ENCODE measurements around the gene COMMD10.

COMMD10 gene

DNA sequence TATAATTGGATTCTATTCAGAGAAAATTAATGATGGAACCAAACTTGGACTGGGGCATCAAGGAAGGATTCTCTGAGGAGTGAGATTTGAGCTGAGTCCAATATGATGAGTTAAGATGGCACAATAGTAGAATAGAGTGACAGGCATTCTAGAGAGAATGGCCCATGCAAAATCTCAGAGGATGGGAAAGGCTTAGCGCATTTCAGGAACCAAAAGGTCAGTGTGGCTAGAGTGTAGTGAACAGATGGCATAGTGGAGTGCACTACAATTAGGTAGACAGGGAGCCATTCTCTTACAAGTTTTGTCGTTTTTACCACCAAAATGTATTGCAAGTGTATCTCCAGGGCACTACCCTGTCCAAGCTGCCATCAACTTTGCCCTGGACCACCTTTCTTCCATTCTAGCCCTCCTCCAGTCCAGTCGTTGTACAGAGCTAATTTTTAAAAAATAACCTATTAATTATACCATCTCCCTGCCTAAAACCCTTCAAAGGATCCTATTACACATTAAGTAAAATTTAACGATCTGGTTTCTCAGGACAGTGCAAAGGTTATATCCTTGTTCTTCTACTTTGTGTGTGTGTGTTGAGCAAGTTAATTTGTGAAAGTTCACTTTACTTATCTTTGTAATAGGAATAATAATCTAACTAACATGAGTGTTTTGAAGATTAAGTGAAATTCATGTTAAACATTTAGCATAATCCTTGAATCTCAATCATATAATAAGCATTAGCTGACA is 211.7 kb downstream of the COMMD10 start:
- DNase-seq, result no peak

DNA sequence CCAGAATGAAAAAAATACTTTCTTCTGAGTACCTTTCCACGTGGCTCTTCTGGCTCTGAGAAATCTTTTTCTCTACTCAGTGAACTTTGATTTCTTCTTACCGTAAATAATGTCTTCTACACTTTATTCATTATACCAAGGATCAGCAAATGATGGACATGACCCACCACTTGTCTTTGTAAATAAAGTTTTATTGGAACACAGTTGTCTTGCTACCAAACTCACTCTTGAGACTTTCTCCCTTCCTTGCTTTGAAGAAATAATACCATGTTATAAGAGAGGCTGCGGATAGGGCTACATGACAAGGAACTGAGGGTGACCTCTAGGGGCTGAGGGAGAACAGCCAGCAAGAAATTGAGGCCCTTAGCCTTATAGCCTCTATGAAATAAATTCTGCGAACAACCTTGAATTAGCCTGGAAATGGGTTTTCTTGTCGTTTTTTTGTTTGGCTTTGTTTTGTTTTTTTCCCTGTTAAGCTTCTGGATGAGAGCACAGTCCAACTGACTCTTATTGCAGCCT is 212.5 kb downstream of the COMMD10 start:
- no peak for DNase-seq

DNA sequence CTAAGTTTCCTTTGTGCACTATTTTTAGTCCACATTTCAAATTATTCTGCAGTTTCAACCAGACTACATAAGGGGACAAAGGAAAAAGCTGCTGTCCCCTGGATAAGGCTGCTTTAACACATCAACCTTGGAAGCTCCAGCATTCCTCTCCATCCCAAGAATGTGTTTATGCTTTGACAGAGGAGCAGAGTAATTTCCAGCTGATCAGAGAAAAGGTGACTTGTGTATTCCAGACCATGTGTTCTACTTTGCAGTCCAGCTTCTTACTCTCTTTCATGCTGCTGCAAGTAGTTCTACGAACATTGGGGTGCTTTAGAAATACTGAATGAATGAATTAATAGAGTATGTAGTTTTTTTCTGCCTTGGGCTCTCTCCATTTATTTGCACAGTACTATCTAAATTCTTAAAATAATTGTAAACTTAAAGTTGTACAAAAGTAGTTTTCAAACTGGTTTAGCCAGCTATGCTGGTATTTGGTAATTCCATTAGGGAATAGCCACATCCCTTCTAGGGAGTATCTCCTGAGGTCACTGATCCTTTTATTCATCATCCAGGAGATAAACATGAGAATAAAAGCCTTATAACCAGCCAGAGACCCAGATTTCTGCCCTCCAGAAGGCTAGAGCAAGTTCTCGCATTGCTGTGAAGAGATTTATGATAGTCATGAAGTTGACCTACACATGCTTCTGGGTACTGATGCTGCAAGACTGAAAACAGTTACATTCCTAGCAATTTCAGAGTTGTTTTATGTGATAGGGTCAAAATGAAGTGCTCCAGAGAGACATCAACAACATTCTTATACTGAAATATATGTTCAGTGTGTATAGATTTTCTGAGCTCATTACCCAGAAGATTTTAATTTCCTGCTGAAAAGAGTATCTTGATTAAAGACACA is 215.2 kb downstream of the COMMD10 start:
- no peak for DNase-seq

DNA sequence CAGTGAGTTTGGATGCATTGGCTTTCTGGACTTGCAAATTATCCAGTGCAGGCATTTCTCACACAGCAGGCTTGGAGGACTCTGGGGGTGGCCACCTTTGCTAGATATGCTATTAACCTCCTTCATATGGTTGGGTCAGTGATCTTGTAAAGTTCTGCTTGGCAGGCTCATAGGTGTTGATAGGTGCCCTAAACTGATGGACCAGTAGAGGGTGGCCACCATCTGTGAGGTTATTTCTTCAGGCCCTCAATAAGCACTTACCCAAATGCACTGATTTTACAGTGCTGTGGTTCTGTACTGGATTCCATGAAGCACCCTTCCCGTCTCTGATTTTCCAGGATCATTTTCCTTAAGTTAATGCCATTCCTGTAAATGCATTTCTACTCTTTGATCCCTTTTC is 216.3 kb downstream of the COMMD10 start:
- DNase-seq, result no peak

DNA sequence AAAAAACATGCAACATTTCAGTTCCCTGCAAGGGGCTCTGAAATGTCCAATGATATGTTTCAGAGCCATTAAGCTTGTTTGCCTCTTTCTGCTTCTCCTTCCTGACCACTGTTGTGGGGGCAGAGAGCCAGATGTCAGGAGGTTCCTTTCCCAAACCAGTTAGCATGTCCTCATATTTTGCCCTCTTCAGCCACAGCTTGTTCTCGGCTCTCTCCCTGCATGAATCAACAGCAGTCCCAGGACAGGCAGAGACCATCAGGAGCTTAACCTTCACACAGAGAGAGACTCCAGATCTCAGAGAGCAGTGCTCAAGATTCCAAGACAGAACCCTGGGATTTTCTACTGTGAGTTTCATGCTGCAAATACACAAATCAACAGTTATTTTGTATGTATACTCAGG is 218.5 kb downstream of the COMMD10 start:
- DNase-seq, result no peak

DNA sequence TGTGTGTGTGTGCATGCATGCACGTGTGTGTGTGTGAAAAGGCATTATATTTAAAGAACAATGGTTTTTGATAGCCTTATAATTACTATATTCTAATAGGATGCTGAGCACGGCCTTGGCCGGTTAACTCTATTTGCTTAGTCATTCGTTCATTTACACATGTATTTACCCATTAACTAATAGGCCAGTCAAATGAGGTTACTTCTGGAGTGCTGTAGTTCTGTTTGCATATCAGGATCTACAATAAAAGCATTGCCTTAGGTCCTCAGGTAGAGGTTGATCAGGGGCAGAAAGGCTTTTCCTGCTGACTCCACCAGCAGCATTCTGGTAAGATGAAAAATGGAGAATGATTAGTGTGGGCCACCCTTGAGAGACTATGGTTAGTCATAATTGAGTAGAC is 219.0 kb downstream of the COMMD10 start:
- no peak for DNase-seq

DNA sequence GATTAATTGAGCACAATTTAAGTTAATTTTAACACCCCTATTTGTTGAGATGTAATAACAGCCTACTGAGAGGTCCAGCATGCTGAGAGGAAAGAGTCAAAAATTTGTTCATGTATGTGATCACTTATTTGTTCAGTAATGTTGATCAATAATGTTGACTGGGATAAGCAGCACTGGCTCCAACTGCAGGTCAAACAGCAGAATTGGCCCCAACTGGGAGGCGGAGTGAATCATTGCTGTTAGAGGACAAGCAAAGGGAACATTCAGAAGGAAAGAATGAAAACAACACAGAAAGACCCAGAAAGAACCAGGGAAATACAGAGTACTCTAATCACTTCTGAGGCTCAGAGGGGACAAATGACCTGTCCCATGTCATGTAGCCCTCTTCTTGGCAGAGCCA is 221.1 kb downstream of the COMMD10 start:
- no peak for DNase-seq

DNA sequence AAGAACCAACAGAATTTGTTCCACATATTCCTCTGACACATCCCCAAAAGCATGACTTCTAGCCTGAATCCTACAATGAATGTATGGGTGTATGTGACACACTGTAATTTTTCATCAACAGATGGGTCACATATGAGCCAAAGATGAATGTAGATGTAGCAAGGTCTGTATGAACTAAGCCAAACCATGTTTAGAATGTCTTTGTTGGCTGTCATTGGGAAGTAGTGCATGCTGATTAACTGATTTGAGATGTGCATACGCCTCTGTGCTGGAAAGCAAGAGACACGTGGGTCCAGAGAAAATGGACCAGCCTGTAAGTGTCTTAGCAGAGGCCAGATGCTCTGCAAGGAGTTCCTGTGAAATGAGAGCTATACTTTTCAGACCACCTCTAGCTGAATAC is 222.0 kb downstream of the COMMD10 start:
- no peak for DNase-seq

DNA sequence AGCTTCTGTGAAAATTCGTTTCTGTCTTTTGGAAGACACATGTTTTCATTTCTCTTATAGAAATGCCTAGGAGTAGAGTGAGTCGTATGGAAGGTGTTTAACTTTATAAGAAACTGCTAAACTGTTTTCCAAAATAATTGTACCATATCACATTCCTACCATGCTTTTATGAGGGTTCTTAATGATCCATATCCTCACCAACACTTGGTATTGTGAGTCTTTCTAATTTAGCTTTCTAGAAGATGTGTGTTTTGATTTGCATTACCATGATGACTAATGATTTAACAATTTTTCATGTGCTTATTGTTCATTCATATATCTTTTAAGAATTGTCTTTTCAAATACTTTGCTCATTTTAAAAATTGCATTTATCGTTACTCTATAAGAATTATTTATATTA is 223.6 kb downstream of the COMMD10 start:
- no peak for DNase-seq

DNA sequence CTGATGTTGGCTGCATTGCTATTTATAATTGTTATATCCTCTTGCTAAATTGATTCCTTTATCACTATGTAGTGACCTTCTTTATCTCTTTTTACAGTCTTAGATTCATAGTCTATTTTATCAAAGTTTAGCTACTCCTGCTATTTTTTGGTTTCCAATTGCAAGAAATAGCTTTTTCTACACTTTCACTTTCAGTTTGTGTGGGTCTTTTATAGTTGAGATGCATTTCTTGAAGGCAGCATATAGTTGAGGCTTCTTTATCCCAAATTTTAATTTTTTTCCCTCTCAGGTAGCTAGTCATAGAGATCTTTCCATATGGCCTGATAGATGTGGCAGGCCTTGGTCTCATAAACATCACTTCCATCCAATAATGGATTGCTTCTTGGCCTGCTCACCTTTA is 228.5 kb downstream of the COMMD10 start:
- DNase-seq, result no peak

DNA sequence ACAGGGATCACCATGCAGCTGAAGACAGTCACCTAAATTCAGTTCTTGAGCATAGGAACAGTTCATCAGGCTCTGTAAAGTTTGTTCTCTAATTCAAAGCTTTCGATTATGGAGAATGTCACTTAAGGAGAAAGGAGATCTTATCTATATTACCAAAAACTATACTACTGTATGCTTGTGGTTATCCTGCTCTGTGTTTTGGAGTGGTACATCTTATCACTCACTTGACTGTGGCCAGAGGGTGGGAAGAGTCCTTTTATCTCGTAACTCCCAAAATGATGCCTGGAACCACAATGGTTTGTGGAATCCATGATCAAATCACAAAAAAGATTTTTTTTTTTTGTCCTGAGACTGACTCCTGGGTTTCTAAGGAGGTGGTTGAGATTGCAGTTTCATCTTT is 230.7 kb downstream of the COMMD10 start:
- no peak for DNase-seq

DNA sequence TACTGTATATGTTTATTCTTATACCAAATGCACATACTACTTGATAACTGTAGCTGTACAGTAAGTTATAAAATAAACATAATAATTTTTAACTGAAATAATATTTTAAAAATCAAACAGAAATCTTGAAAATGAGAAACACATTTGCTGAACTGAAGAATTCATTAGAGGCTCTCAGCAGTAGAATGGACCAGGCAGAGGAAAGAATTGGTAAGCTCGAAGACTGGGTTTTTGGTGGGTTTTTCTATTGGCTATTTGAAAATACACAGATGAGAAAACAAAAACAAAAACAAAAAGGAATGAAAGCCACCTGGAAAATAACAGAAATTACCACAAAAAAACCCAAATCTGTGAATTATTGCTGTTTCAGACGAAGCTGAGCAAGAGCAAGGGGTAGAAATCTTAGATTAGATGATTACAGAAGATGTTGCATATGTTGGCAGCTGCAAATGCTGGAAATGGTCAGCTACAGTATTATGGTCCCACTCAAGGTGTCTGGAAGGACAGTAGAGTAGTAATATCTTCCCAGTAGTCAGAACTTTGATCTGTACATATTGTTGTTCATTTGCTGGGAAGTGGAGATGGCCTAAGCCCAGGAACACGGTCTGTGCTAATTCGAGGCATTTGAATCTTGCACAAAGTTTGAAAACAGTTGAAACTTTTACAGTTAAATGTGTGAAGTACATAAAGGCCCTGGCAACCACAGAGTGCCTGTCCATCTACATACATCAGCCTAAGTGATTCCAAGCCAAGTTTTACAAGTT is 233.4 kb downstream of the COMMD10 start:
- no peak for DNase-seq

DNA sequence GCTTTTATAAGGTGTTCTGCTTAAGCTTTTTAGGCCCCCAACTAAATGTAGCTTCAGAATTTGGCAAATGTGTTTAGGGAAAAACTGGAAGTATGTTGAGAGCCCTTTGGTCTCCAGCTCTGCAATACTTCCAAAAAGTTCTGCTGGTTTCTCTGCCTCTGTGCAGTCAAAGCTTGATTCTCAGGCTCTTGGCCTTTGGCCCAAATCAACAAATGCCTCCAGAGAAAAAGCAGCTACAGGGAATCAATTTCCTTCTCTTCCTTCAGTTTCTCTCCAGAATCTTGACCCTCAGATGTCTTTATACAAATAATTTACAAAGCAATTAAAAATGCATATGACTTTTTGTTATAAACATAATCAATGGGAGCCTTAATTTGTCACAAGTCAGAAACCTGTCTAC is 235.7 kb downstream of the COMMD10 start:
- DNase-seq, result no peak

DNA sequence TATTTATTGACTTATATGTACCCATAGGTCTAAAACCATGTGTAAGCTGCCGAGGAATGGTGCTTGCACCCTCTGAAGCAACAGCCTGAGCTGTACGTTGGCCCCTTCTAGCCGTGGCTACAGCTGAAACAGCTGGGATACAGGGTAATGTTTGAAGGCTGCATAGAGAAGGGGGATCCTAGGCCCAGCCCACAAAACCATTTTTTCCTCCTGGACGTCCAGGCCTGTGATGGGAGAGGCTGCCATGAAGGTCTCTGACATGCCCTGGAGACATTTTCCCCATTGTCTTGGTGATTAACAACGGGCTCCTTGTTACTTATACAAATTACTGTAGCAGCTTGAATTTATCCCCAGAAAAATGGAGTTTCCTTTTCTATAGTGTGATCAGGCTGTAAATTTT is 244.7 kb downstream of the COMMD10 start:
- no peak for DNase-seq

DNA sequence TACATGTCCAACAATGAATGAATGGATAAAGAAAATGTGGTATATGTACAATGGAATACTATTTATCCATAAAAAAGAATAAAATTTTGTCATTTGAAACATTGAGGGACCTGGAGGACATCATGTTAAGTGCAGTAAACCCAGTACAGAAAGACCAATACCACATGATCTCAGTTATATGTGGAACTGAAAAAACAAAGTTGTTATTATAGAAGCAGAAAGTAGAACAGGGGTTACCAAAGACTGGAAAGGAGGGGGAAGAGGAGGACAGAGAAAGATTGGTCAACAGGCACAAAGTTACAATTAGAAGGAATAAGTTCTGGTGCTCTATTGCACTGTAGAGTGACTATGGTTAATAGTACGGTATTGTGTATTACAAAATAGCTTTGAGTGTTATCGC is 256.0 kb downstream of the COMMD10 start:
- DNase-seq, result no peak
